A549 (cell line): ENCODE results near the gene TBC1D8.

Experiments
- CEBPB ChIP-seq, 2 experiments: fragments of >200 bp in 1 of 2; sonication (Bioruptor Twin) in 1 of 2; formaldehyde crosslinking in 1 of 2; IDR thresholded peaks; 2 replicates each; pipeline ENCODE4 v1.6.1; 2012 to 2016
- CTCF ChIP-seq: fragments of >200 bp; sonication (Bioruptor Twin); formaldehyde crosslinking; IDR thresholded peaks from 3 replicates; pipeline ENCODE4 v1.5.1; 2016
- EP300 ChIP-seq, 2 experiments: fragments of >200 bp; sonication (Bioruptor Twin); formaldehyde crosslinking; IDR thresholded peaks; 2 replicates in 1 of 2; 3 replicates in 1 of 2; pipeline ENCODE4 v1.6.1; 2016 to 2017
- HOXA7 ChIP-seq: fragments of 250-450 bp; sonication (Bioruptor Pico); IDR thresholded peaks from 2 replicates; pipeline ENCODE4 v1.5.0; 2020; ENCODE audit warnings: mild to moderate bottlenecking, moderate library complexity
- JUNB ChIP-seq: fragments of >200 bp; sonication (Bioruptor Twin); formaldehyde crosslinking; IDR thresholded peaks from 2 replicates; pipeline ENCODE4 v1.6.1; 2016
- POLR2A ChIP-seq: IDR thresholded peaks from 2 replicates; pipeline ENCODE4 v1.6.1; 2012; ENCODE audit warnings: mild to moderate bottlenecking, low read length
- RAD21 ChIP-seq, 2 experiments: fragments of >200 bp in 1 of 2; sonication (Bioruptor Twin) in 1 of 2; formaldehyde crosslinking in 1 of 2; IDR thresholded peaks in 1 of 2; conservative IDR thresholded peaks in 1 of 2; 2 replicates in 1 of 2; 3 replicates in 1 of 2; pipeline ENCODE4 v1.6.1; 2012 to 2018; ENCODE audit warnings: inconsistent platforms in 1 of 2
- REST ChIP-seq: fragments of 200-600 bp; sonication (generic); IDR thresholded peaks from 2 replicates; pipeline ENCODE4 v1.6.1; 2016; ENCODE audit warnings: antibody characterized with exemption, mild to moderate bottlenecking, moderate library complexity
- RNF2 ChIP-seq: fragments of 200-600 bp; sonication (generic); IDR thresholded peaks from 2 replicates; pipeline ENCODE4 v1.6.1; 2016; ENCODE audit warnings: low read depth, mild to moderate bottlenecking, antibody characterized with exemption, moderate library complexity, borderline replicate concordance
- ZFP36 ChIP-seq: fragments of 450-650 bp; IDR thresholded peaks from 2 replicates; pipeline ENCODE4 v1.6.1; 2014; ENCODE audit warnings: borderline replicate concordance; ENCODE audit not compliant: partially characterized antibody

DNA sequence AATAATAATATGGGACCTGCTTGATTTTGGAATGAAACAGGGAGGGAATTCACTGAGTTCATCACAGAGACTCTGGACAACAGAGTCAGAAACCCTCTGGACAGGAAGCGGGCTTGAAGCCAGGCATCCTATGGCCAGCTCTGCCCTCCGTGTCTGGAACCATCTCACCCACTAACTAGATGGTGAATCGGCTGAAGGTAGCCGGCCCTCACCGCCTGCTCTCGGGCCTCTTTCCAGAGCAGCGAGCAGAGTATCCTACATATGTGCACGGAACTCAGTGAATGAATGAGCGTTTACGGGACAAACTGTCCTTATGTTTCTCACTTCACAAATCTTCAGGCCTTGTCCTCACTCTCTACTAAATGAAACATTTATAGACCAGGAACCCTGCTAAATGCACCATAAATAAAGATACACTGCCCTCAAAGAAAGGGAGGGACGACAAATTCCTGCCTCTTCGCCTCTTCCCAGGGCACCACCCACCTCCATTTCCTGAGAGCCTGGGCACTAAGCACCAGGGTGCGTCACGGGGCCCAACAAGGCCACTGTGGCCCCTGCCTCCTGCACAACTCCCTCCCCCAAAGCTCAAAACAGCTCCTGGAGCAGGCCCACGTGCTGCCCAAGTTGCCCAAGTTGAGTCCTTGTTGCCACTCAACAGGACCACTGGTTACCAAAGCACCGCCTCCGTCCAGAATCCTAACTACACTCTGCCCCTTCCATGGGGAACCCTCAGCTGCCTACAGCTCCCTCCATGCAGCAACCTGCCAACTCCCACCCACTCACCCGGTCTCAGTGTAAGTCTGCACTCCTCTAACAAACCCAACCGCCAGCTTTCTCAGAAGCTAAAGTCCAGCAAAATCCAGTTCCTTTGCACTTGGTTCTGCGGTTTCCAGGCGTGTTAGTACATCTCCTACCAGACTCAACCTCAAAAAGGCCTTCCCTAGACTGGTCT is 1.7 kb downstream of the TBC1D8 start:
- TF ChIP-seq CTCF (no peak), EP300 (IDR thresholded peaks at IDR 0.05) (no peak), POLR2A (no peak), RAD21 (conservative IDR thresholded peaks at IDR 0.05 in 1 of 2, IDR thresholded peaks at IDR 0.05 in 1 of 2) (no peak; a peak in 1 of 5 replicates), RNF2 (no peak), ZFP36 (no peak), REST (no peak), JUNB (no peak), CEBPB (IDR thresholded peaks at IDR 0.05) (no peak), HOXA7 (CRISPR knock-in tag) (no peak)
